ENCODE results near the gene CDKN2B-AS1. TPM values are rescaled to one million over a fixed set of nuclear protein-coding genes. Genes with fewer than 3 reads are reported as not detected.
"Not testable (repeated sequence)": the region's sequence is repeated elsewhere in the genome, so short reads cannot be mapped to it uniquely, and the experiment has no call there.

CDKN2B-AS1 gene
- polyA plus RNA-seq, 2 of the 4 experiments (the other 2 are of a cell fraction), result not detected

DNA sequence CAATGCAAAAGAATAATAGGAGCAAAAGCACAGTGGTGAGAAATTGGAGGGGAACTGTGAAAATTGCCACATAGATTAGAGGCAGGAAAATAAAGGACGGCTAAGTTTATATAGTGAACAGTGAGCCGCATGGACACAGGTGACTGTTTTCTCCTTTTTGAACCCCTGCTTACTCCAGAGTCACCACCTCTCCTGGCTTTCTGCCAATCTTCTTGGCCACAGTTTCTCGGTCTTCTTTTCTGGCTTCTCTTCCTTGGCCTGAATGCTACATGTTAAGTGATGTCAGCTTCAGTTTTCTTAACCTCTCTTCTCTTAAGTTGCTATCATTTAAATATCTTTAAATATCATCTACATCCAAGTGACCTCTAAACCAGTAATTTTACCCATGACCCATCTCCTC lies 61.8 kb downstream of the CDKN2B-AS1 start:
- ATAC-seq, result no peak
- ChIA-PET POLR2A (no interaction called here), CTCF (no interaction called here)
- Histone ChIP-seq H3K9me3 (no peaks in the 10 kb centered on the region), H3K4me2 (no peak overlapping the region), H3K27ac (no peak overlapping the region), H3K4me3 (no peak overlapping the region), H3K4me1 (no peaks in the 10 kb centered on the region)
- DNase-seq (ENCODE audit: low read depth in 1 of 2, low spot score in 1 of 2), result no peak
- no CpG with 5 or more reads among the region's 3 CpGs for WGBS (ENCODE audit: missing lambda C conversion rate)
- TF ChIP-seq FOSB (CRISPR knock-in tag; IDR thresholded peaks at IDR 0.05) (no peak), ZSCAN20 (CRISPR knock-in tag; IDR thresholded peaks at IDR 0.05) (no peak), EHF (CRISPR knock-in tag; IDR thresholded peaks at IDR 0.05) (no peak), CHD4 (IDR thresholded peaks at IDR 0.05; ENCODE audit: borderline replicate concordance) (no peak), NR3C1 (IDR thresholded peaks at IDR 0.05) (no peak), RFX5 (IDR thresholded peaks at IDR 0.05) (no peak), MYC (IDR thresholded peaks at IDR 0.05; ENCODE audit: borderline replicate concordance, low read length) (no peak), TP53 (CRISPR knock-in tag; IDR thresholded peaks at IDR 0.05) (no peak)
- no peak for FAIRE-seq

DNA sequence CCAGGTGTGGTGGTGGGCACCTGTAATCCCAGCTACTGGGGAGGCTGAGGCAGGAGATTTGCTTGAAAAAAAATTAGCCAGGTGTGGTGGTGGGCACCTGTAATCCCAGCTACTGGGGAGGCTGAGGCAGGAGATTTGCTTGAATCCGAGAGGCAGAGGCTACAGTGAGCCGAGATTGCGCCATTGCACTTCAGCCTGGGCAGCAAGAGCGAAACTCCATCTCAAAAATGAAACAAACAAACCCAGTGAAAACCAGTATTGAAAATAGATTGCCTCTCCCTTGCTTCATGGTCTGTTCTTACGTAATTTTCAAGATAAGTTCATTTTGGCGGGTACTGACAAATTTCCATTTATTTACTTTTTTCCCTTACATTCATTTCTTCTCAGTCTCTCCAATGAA lies 63.4 kb downstream of the CDKN2B-AS1 start:
- FAIRE-seq; CTCF ChIA-PET; H3K4me2 ChIP-seq; H3K27ac ChIP-seq; H3K9me3 ChIP-seq; POLR2A ChIA-PET; ATAC-seq; DNase-seq (ENCODE audit: low read depth in 1 of 2, low spot score in 1 of 2); H3K4me1 ChIP-seq; H3K4me3 ChIP-seq: not testable (repeated sequence)
- no CpG with 5 or more reads among the region's 6 CpGs for WGBS (ENCODE audit: missing lambda C conversion rate)

DNA sequence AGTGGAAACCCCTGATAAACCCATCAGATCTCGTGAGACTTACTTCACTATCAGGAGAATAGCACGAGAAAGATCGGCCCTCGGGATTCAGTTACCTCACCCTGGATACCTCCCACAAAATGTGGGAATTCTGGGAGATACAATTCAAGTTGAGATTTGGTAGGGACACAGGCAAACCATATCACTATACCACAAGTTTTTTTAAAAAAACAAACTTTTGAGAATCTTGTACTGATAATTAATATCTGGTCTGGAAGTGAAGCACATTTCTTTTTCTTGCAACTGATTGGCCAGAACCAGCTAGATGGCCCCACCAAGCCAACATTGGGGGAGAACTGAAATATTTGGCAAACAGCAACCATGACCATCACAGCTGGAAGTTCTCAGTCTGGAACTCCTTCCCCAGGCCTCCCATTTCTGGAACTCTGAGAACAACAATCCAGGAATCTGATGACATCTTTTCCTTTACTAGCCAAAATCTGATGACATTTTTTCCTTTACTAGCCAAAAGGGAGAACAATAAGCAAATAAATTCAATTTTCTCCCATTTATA lies 66.3 kb downstream of the CDKN2B-AS1 start:
- ATAC-seq (no peak), FAIRE-seq (no peak), DNase-seq (ENCODE audit: low read depth in 1 of 2, low spot score in 1 of 2) (no peak)
- CTCF ChIA-PET, result no interaction called here
- TF ChIP-seq NPAS2 (CRISPR knock-in tag; IDR thresholded peaks at IDR 0.05; ENCODE audit: borderline replicate concordance), result no peak
- Histone ChIP-seq H3K4me3 (no peak overlapping the region), H3K27ac (no peak overlapping the region), H3K4me1 (no peaks in the 10 kb centered on the region), H3K9me3 (no peaks in the 10 kb centered on the region), H3K4me2 (no peak overlapping the region)
- POLR2A ChIA-PET, result no interaction called here
- no CpG with 5 or more reads among the region's 4 CpGs for WGBS (ENCODE audit: missing lambda C conversion rate)

DNA sequence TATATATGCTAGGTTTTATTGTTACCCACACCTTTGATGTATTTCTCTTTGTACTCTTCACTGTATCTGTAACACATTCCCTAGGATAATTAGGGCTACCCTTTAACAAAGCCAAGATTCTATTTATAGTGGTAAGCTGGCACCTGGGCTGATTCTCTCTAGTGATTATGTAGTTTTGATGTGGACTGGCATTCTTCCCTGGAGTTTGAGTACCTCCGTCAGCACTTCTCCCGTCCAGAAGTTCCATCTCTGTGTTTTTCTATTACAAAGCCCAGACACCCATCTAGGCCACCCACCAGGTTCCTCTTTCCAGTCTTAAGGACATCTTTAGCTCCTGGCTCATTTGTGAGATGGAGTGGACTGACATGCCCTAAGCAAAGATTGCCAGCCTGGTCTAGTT lies 70.4 kb downstream of the CDKN2B-AS1 start:
- CTCF ChIA-PET, result no interaction called here
- Histone ChIP-seq H3K4me1 (no peaks in the 10 kb centered on the region), H3K4me2 (no peak overlapping the region), H3K4me3 (no peak overlapping the region), H3K9me3 (no peaks in the 10 kb centered on the region), H3K27ac (no peak overlapping the region)
- FAIRE-seq, result no peak
- no CpG with 5 or more reads among the region's 2 CpGs for WGBS (ENCODE audit: missing lambda C conversion rate)
- no peak for ATAC-seq
- DNase-seq (ENCODE audit: low read depth in 1 of 2, low spot score in 1 of 2), result no peak
- no peak for TF ChIP-seq CHD2 (IDR thresholded peaks at IDR 0.05; ENCODE audit: low read length, partially characterized antibody)
- TF ChIP-seq RNF2 (IDR thresholded peaks at IDR 0.05; ENCODE audit: borderline replicate concordance, low read depth), result no peak
- TF ChIP-seq CBX2 (IDR thresholded peaks at IDR 0.05; ENCODE audit: borderline replicate concordance, low read depth), result no peak
- no peak for TF ChIP-seq HOXB5 (CRISPR knock-in tag; IDR thresholded peaks at IDR 0.05)
- TF ChIP-seq HOXA7 (CRISPR knock-in tag; IDR thresholded peaks at IDR 0.05), result no peak
- no peak for TF ChIP-seq NR3C1 (IDR thresholded peaks at IDR 0.05)
- TF ChIP-seq MYC (IDR thresholded peaks at IDR 0.05; ENCODE audit: borderline replicate concordance, low read length), result no peak
- POLR2A ChIA-PET, result no interaction called here

DNA sequence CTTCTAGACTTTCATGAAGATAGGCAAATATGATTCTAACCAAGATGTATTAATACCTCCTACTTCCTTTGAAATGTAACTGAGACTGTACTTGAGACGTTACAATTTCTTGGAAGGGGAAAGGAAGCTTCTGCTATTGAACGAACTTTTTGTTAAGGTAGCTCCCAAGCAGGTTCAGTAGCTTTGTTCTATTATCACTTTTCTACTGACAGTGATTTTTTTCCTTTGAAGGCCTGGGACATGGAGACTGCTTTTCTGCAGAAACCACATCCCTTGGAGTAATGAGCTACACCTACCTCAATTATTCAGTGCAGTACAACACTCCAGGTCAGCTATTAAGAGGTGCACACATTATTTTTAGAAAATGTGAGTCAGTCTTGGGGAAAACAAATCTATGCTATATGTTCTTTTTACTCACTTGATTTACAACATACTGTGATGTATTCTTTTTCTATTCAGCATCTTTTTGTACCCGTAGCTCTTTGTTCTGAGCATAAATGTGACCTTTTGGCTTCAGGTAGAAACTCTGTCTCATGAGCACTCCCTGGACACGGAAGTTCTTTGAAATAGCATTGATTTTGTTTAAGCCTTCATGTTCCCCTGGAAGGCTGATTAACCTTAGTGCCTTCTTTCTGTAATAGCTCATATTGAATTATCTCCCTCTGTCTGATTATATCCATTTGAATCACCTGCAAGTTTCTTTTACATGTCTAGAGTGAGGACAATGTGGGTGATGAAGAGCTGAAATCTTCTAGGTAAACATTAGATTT lies 71.0 kb downstream of the CDKN2B-AS1 start:
- Histone ChIP-seq H3K4me3 (no peak overlapping the region), H3K4me1 (no peaks in the 10 kb centered on the region), H3K9me3 (no peaks in the 10 kb centered on the region), H3K4me2 (no peak overlapping the region), H3K27ac (no peak overlapping the region)
- WGBS (ENCODE audit: missing lambda C conversion rate), result no CpG with 5 or more reads among the region's 4 CpGs
- FAIRE-seq, result no peak
- POLR2A ChIA-PET, result no interaction called here
- DNase-seq (ENCODE audit: low read depth in 1 of 2, low spot score in 1 of 2), result no peak
- no peak for ATAC-seq
- TF ChIP-seq SMC3 (IDR thresholded peaks at IDR 0.05), result no peak
- TF ChIP-seq, protein P1, sequence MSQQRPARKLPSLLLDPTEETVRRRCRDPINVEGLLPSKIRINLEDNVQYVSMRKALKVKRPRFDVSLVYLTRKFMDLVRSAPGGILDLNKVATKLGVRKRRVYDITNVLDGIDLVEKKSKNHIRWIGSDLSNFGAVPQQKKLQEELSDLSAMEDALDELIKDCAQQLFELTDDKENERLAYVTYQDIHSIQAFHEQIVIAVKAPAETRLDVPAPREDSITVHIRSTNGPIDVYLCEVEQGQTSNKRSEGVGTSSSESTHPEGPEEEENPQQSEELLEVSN (IDR thresholded peaks at IDR 0.05; ENCODE audit: borderline replicate concordance, low read depth), result no peak
- no peak for TF ChIP-seq MAZ (IDR thresholded peaks at IDR 0.05; ENCODE audit: borderline replicate concordance, low read depth, low read length)
- CTCF ChIA-PET, result no interaction called here
